HG02970 (cell line): Measurements from ENCODE around the gene SUN1.
"Not testable (repeated sequence)": the region's sequence is repeated elsewhere in the genome, so short reads cannot be mapped to it uniquely, and the experiment has no call there.

Source experiments
- ATAC-seq: cut with Tn5 transposase; IDR thresholded peaks from one replicate; pipeline ENCODE4 v1.9.1; 2021; ENCODE audit warnings: mild to moderate bottlenecking, moderate library complexity, moderate number of reproducible peaks; ENCODE audit not compliant: unreplicated experiment, low FRiP score

Gene SUN1

GRCh38 chr7:851204-851603 lies 18.9 kb downstream of the SUN1 start:
- ATAC-seq = no peak

GRCh38 chr7:853366-854117 lies 21.3 kb downstream of the SUN1 start:
- ATAC-seq = no peak

GRCh38 chr7:854118-854775 lies 22.0 kb downstream of the SUN1 start:
- ATAC-seq = no peak

GRCh38 chr7:855686-856369 lies 23.6 kb downstream of the SUN1 start:
- no peak for ATAC-seq

- no peak for ATAC-seq
Observed at GRCh38 chr7:856444-857095, 24.3 kb downstream of the SUN1 start.

GRCh38 chr7:857661-858060 lies 25.4 kb downstream of the SUN1 start:
- no peak for ATAC-seq

- no peak for ATAC-seq
Observed at GRCh38 chr7:859359-860030, 27.2 kb downstream of the SUN1 start.

GRCh38 chr7:860149-860548 lies 27.9 kb downstream of the SUN1 start:
- ATAC-seq = no peak

GRCh38 chr7:861222-861621 lies 28.9 kb downstream of the SUN1 start:
- ATAC-seq = no peak

- ATAC-seq = no peak
Observed at GRCh38 chr7:862157-862556, 29.9 kb downstream of the SUN1 start.

GRCh38 chr7:863106-863505 lies 30.8 kb downstream of the SUN1 start:
- no peak for ATAC-seq

- ATAC-seq = no peak
Observed at GRCh38 chr7:865921-866320, 33.6 kb downstream of the SUN1 start.

- ATAC-seq = no peak
Observed at GRCh38 chr7:867001-867405, 34.7 kb downstream of the SUN1 start.

- no peak for ATAC-seq
Observed at GRCh38 chr7:867406-868188, 35.3 kb downstream of the SUN1 start.

- ATAC-seq = no peak
Observed at GRCh38 chr7:868189-868486, 35.9 kb downstream of the SUN1 start.

- ATAC-seq = no peak
Observed at GRCh38 chr7:869348-869747, 37.1 kb downstream of the SUN1 start.

- ATAC-seq = no peak
Observed at GRCh38 chr7:871900-872537, 39.7 kb downstream of the SUN1 start.

GRCh38 chr7:872685-873084 lies 40.4 kb downstream of the SUN1 start:
- ATAC-seq = not testable (repeated sequence)

- no peak for ATAC-seq
Observed at GRCh38 chr7:873367-874002, 41.2 kb downstream of the SUN1 start.
